Neural progenitor cell (in vitro differentiated cells): ENCODE measurements around the gene CLEC4F.

Experiments
- CTCF ChIP-seq: fragments of 200-600 bp; sonication (generic); IDR thresholded peaks from 2 replicates; pipeline ENCODE4 v1.5.1; 2017; ENCODE audit warnings: antibody characterized with exemption, mild to moderate bottlenecking
- EZH2 ChIP-seq: fragments of 200-600 bp; sonication (generic); IDR thresholded peaks from 2 replicates; pipeline ENCODE4 v1.6.1; 2017; ENCODE audit warnings: antibody characterized with exemption, mild to moderate bottlenecking, moderate library complexity

GRCh38 chr2:70816726-70817125 is 3.7 kb downstream of the CLEC4F start:
- TF ChIP-seq CTCF (no peak), EZH2 (no peak)
